H1 (cell line): ENCODE results near the gene ARMH3. TPM values are rescaled to one million over a fixed set of nuclear protein-coding genes. Genes with fewer than 3 reads are reported as not detected.

ENCODE experiments used
- CTCF ChIA-PET: fragments of 300-600 bp; sonication (Branson Sonifier 250); formaldehyde crosslinking; loops from one replicate; lab custom pipeline; 2021; ENCODE audit not compliant: partially characterized antibody; lab: Charles Lee
- POLR2A ChIA-PET: fragments of 300-600 bp; sonication (Branson Sonifier 250); formaldehyde crosslinking; loops from one replicate; lab custom pipeline; 2021; ENCODE audit warnings: inconsistent platforms; ENCODE audit not compliant: partially characterized antibody; lab: Charles Lee
- DNase-seq, 2 experiments: peaks; one replicate each; pipeline versions ENCODE4 v3.0.0 to v3.0.0-alpha.2; 2010 to 2022; ENCODE audit warnings: low spot score in 2 of 2, low read depth in 1 of 2, mixed read lengths in 1 of 2
- FAIRE-seq: peaks from 2 replicates; lab custom pipeline; 2011; peaks lifted over from hg19 to GRCh38; lab: Jason Lieb, UNC
- H2AFZ ChIP-seq: 2 replicates; pipeline ENCODE4 v1.8.1; 2012; ENCODE audit warnings: low read length, inconsistent platforms
- H2AK5ac ChIP-seq: 2 replicates; pipeline ENCODE4 v1.6.1; 2013; ENCODE audit warnings: low read depth, low read length
- H2BK120ac ChIP-seq: replicated peaks from 2 replicates; pipeline ENCODE3; 2013; ENCODE audit warnings: low read depth, low read length, inconsistent platforms
- H2BK12ac ChIP-seq: 2 replicates; pipeline ENCODE4 v1.6.1; 2013; ENCODE audit warnings: low read depth, low read length
- H2BK15ac ChIP-seq: 2 replicates; pipeline ENCODE4 v1.6.1; 2013; ENCODE audit warnings: low read length
- H2BK20ac ChIP-seq: 2 replicates; pipeline ENCODE4 v1.6.1; 2013; ENCODE audit warnings: low read length
- H2BK5ac ChIP-seq: 2 replicates; pipeline ENCODE4 v1.6.1; 2013; ENCODE audit warnings: low read depth, low read length
- H3K14ac ChIP-seq: 2 replicates; pipeline ENCODE4 v1.6.1; 2013; ENCODE audit warnings: inconsistent platforms; ENCODE audit not compliant: insufficient read length
- H3K18ac ChIP-seq: 2 replicates; pipeline ENCODE4 v1.6.1; 2013; ENCODE audit warnings: low read length; ENCODE audit errors: extremely low read depth
- H3K23ac ChIP-seq: 2 replicates; pipeline ENCODE4 v1.6.1; 2013; ENCODE audit warnings: inconsistent platforms; ENCODE audit not compliant: insufficient read length
- H3K23me2 ChIP-seq: 2 replicates; pipeline ENCODE4 v1.6.1; 2013; ENCODE audit warnings: low read depth, low read length
- H3K27ac ChIP-seq: 2 replicates; pipeline ENCODE4 v1.6.1; 2011; ENCODE audit warnings: low read depth, low read length, inconsistent platforms
- H3K27me3 ChIP-seq, 4 experiments: replicated peaks in 1 of 4; 1 replicate in 1 of 4; 2 replicates in 3 of 4; pipeline versions ENCODE4 v1.6.1 to v1.8.1; 2011 to 2013; ENCODE audit warnings: low read length in 3 of 4, mild to moderate bottlenecking in 3 of 4, inconsistent platforms in 2 of 4, mixed read lengths in 2 of 4, moderate library complexity in 1 of 4; ENCODE audit not compliant: control insufficient read depth in 3 of 4, insufficient read depth in 3 of 4; ENCODE audit errors: extremely low read depth in 1 of 4
- H3K36me3 ChIP-seq, 4 experiments: 2 replicates each; pipeline versions ENCODE4 v1.6.1 to v1.8.1; 2011 to 2013; ENCODE audit warnings: mild to moderate bottlenecking in 4 of 4, low read length in 3 of 4, moderate library complexity in 2 of 4, control low read depth in 1 of 4, inconsistent platforms in 1 of 4; ENCODE audit not compliant: insufficient read depth in 4 of 4, control insufficient read depth in 2 of 4
- H3K4ac ChIP-seq: replicated peaks from 2 replicates; pipeline ENCODE3; 2013; ENCODE audit warnings: low read length, low read depth, mixed read lengths, inconsistent platforms; ENCODE audit not compliant: insufficient read length
- H3K4me1 ChIP-seq, 4 experiments: replicated peaks in 1 of 4; 1 replicate in 1 of 4; 2 replicates in 3 of 4; pipeline versions ENCODE4 v1.6.1 to v1.8.1; 2011 to 2013; ENCODE audit warnings: low read length in 3 of 4, inconsistent platforms in 2 of 4, mixed read lengths in 1 of 4; ENCODE audit not compliant: insufficient read depth in 4 of 4, control insufficient read depth in 3 of 4
- H3K4me2 ChIP-seq, 2 experiments: 2 replicates each; pipeline versions ENCODE4 v1.6.1 to v1.8.1; 2011 to 2013; ENCODE audit warnings: low read depth in 2 of 2, low read length in 2 of 2, control low read depth in 1 of 2, inconsistent platforms in 1 of 2, mild to moderate bottlenecking in 1 of 2; ENCODE audit not compliant: insufficient read depth in 1 of 2
- H3K4me3 ChIP-seq, 4 experiments: fragments of 200-600, 300-600 bp in 1 of 4; sonication (generic), shearing (Covaris generic), sonication (Bioruptor Twin) in 1 of 4; 2 replicates each; pipeline versions ENCODE4 v1.5.1 to v1.8.1; 2011 to 2016; ENCODE audit warnings: low read length in 4 of 4, low read depth in 3 of 4, control low read depth in 2 of 4, inconsistent platforms in 2 of 4, mild to moderate bottlenecking in 2 of 4, mixed read lengths in 1 of 4, moderate library complexity in 1 of 4; ENCODE audit not compliant: insufficient read depth in 2 of 4; ENCODE audit errors: extremely low read depth in 1 of 4
- H3K56ac ChIP-seq: replicated peaks from 2 replicates; pipeline ENCODE3; 2013; ENCODE audit warnings: low read depth, mild to moderate bottlenecking, mixed read lengths, low read length, inconsistent platforms; ENCODE audit not compliant: insufficient read length
- H3K79me1 ChIP-seq: 2 replicates; pipeline ENCODE4 v1.6.1; 2013; ENCODE audit warnings: low read depth, low read length, control low read depth
- H3K79me2 ChIP-seq, 2 experiments: 2 replicates each; pipeline versions ENCODE4 v1.6.1 to v1.8.1; 2012 to 2013; ENCODE audit warnings: low read length in 2 of 2, mild to moderate bottlenecking in 2 of 2, inconsistent platforms in 1 of 2; ENCODE audit not compliant: insufficient read depth in 2 of 2, control insufficient read depth in 1 of 2
- H3K9ac ChIP-seq, 4 experiments: replicated peaks in 1 of 4; 1 replicate in 1 of 4; 2 replicates in 3 of 4; pipeline versions ENCODE4 v1.6.1 to v1.8.1; 2011 to 2013; ENCODE audit warnings: low read depth in 3 of 4, low read length in 3 of 4, control low read depth in 2 of 4, mild to moderate bottlenecking in 2 of 4, moderate library complexity in 2 of 4, inconsistent platforms in 1 of 4; ENCODE audit errors: extremely low read depth in 1 of 4
- H3K9me3 ChIP-seq, 2 experiments: 2 replicates each; pipeline versions ENCODE4 v1.6.1 to v1.8.1; 2012 to 2013; ENCODE audit warnings: mild to moderate bottlenecking in 2 of 2, moderate library complexity in 2 of 2, control low read depth in 1 of 2, inconsistent platforms in 1 of 2, low read depth in 1 of 2, low read length in 1 of 2, mixed read lengths in 1 of 2; ENCODE audit not compliant: insufficient read depth in 2 of 2
- H4K20me1 ChIP-seq, 2 experiments: replicated peaks in 1 of 2; 2 replicates each; pipeline versions ENCODE3 to v1.8.1; 2011 to 2013; ENCODE audit warnings: inconsistent platforms in 2 of 2, low read length in 2 of 2, mild to moderate bottlenecking in 1 of 2; ENCODE audit not compliant: insufficient read depth in 2 of 2, control insufficient read depth in 1 of 2
- H4K5ac ChIP-seq: 2 replicates; pipeline ENCODE4 v1.6.1; 2013; ENCODE audit warnings: low read length, low read depth, mixed read lengths, inconsistent platforms; ENCODE audit not compliant: insufficient read length
- H4K8ac ChIP-seq: 2 replicates; pipeline ENCODE4 v1.8.0; 2013; ENCODE audit warnings: mild to moderate bottlenecking, moderate library complexity, low read length, inconsistent platforms; ENCODE audit not compliant: insufficient read depth; ENCODE audit errors: extremely low read depth
- H4K91ac ChIP-seq: replicated peaks from 2 replicates; pipeline ENCODE3; 2013; ENCODE audit warnings: low read length, mixed read lengths, inconsistent platforms; ENCODE audit not compliant: insufficient read length
- BACH1 ChIP-seq: IDR thresholded peaks from 2 replicates; pipeline ENCODE4 v1.6.1; 2012; ENCODE audit warnings: low read length, improper control_type of control experiment
- CREB1 ChIP-seq: IDR thresholded peaks from 2 replicates; pipeline ENCODE4 v1.6.1; 2012; ENCODE audit warnings: inconsistent platforms
- MAFK ChIP-seq: IDR thresholded peaks from 2 replicates; pipeline ENCODE4 v1.6.1; 2012; ENCODE audit warnings: low read depth, mild to moderate bottlenecking, improper control_type of control experiment, low read length
- WGBS, 2 experiments: shearing (Covaris generic) in 1 of 2; methylation state at CpG; one replicate each; pipeline versions ENCODE4 v1.1.6 to v1.1.7; 2013 to 2015; ENCODE audit warnings: low lambda C conversion rate in 2 of 2, mixed read lengths in 2 of 2, inconsistent platforms in 1 of 2, low coverage in 1 of 2, missing lambda C conversion rate in 1 of 2; ENCODE audit not compliant: insufficient replicate concordance in 2 of 2, insufficient coverage in 1 of 2, insufficient read length in 1 of 2; ENCODE audit errors: extremely low coverage in 1 of 2, missing lambda C conversion rate in 1 of 2; 5-methylcytosine and 5-hydroxymethylcytosine counted together
- polyA plus RNA-seq, 7 experiments: library from polyadenylated mRNA; depleted of rRNA in 3 of 7; stranded (reverse) in 5 of 7; unstranded in 2 of 7; fragments of >200 nt in 5 of 7; fragments of 200-250 nt in 2 of 7; gene quantifications; 1 replicate in 5 of 7; 2 replicates in 1 of 7; 4 replicates in 1 of 7; pipeline versions ENCODE4 v1.2.1 to v1.2.3, GENCODE V29; 2011 to 2013; ENCODE audit warnings: missing spikeins in 2 of 7, mixed read lengths in 2 of 7
- total RNA-seq: library from RNA; stranded (reverse); fragmentation: NEBNext Ultra II Directional; extraction: Animal tissue kit (Norgen Biotek cat#: 25700); gene quantifications from 2 replicates; pipeline ENCODE4 v1.2.1, GENCODE V29; 2021
- TF ChIP-seq, protein P1 (sequence below): IDR thresholded peaks from 2 replicates; pipeline ENCODE4 v1.6.1; 2012; ENCODE audit warnings: inconsistent platforms
- TF ChIP-seq, protein P2 (sequence below): IDR thresholded peaks from 2 replicates; pipeline ENCODE4 v1.6.1; 2011; ENCODE audit warnings: low read length, improper control_type of control experiment

The ARMH3 gene
- total and polyA plus RNA-seq, 2 of the 8 experiments (the other 6 are each of a cell fraction or from before 2014, with no cell fraction given) = 11.6 to 18.3 TPM

- Histone ChIP-seq H3K4me3 (no peak overlapping the region), H2BK20ac (no peak overlapping the region), H3K23ac (no peak overlapping the region), H2BK15ac (no peak overlapping the region), H4K20me1 (no peaks in the 10 kb centered on the region), H2BK120ac (no peak overlapping the region), H3K4me1 (no peaks in the 10 kb centered on the region), H3K56ac (no peak overlapping the region), H4K5ac (no peak overlapping the region), H2BK12ac (no peak overlapping the region), H2AK5ac (no peak overlapping the region), H3K9ac (no peak overlapping the region), H3K36me3 (no peaks in the 10 kb centered on the region; a peak in 2 of 8 replicates), H4K91ac (no peak overlapping the region), H3K18ac (no peak overlapping the region), H3K79me2 (no peaks in the 10 kb centered on the region), H3K27me3 (no peaks in the 10 kb centered on the region), H3K23me2 (no peaks in the 10 kb centered on the region), H2BK5ac (no peak overlapping the region), H3K4me2 (no peak overlapping the region), H3K79me1 (no peaks in the 10 kb centered on the region), H3K14ac (no peak overlapping the region), H2AFZ (no peak overlapping the region), H4K8ac (no peak overlapping the region), H3K9me3 (no peaks in the 10 kb centered on the region), H3K27ac (no peak overlapping the region), H3K4ac (no peak overlapping the region)
- CTCF ChIA-PET = interaction anchor here (0.6 to 3.0 kb wide), 4 partner anchors 12 to 131 kb away, joined by 3 to 15 read pairs (median 4); no protein-coding TSS in a partner anchor
- FAIRE-seq (no peak), DNase-seq (no peak)
- WGBS, 2 experiments = 90% methylated on average over 5 of the region's 6 CpGs; no CpG with 5 or more reads in 1 of the 2 experiments
- POLR2A ChIA-PET = interaction anchor here (1.2 kb wide), 1 partner anchor 22 kb away, joined by 3 read pairs; no protein-coding TSS in a partner anchor
- TF ChIP-seq CREB1 (no peak), BACH1 (no peak), MAFK (no peak)
- TF ChIP-seq, protein P1, sequence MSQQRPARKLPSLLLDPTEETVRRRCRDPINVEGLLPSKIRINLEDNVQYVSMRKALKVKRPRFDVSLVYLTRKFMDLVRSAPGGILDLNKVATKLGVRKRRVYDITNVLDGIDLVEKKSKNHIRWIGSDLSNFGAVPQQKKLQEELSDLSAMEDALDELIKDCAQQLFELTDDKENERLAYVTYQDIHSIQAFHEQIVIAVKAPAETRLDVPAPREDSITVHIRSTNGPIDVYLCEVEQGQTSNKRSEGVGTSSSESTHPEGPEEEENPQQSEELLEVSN = no peak
- TF ChIP-seq, protein P2, sequence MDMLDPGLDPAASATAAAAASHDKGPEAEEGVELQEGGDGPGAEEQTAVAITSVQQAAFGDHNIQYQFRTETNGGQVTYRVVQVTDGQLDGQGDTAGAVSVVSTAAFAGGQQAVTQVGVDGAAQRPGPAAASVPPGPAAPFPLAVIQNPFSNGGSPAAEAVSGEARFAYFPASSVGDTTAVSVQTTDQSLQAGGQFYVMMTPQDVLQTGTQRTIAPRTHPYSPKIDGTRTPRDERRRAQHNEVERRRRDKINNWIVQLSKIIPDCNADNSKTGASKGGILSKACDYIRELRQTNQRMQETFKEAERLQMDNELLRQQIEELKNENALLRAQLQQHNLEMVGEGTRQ = no peak
These were observed 95.0 kb downstream of the ARMH3 start for GRCh38 chr10:101960879-101961395.
